ENCODE results near the gene ZMAT5. TPM values are rescaled to one million over a fixed set of nuclear protein-coding genes. Genes with fewer than 3 reads are reported as not detected.

The ZMAT5 gene
- total RNA-seq, 1 experiment from 2014 or later: 16.0 TPM

DNA sequence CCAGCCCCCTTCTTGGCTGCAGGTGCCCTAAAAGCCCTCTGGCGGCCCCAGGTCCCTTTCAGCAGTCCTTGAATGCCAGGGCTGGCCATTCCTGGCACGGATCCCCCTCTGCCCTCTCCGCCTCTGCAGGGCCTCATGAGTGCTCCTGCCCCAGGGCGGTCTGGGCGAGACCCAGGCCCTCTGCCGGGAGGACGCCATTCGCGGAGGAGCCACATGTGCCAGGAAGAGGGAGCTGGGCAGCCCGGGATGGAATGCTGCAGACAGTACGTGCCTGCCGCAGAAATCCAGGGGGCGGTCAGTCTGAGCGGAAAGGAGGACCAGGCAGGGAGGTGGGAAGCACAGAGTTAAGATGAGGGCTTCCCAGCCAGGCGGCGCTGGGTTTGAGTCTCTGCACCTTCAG lies 44.2 kb downstream of the ZMAT5 start:
- Histone ChIP-seq H4K20me1 (ENCODE audit: insufficient read depth) (no peaks in the 10 kb centered on the region), H3K4me2 (ENCODE audit: low read length) (no peak overlapping the region), H3K27ac (ENCODE audit: low read depth, low read length) (no peak overlapping the region), H3K9me3 (ENCODE audit: control insufficient read depth in 1 of 2, insufficient read depth in 1 of 2, low read depth in 1 of 2, low read length in 2 of 2) (no peaks in the 10 kb centered on the region), H3K4me1 (ENCODE audit: control insufficient read depth in 1 of 2, insufficient read depth in 2 of 2, low read length in 2 of 2) (peaks cover 0 to 11% of the 10 kb centered on the region in 2 experiments; a peak in 2 of 4 replicates), H3K27me3 (ENCODE audit: insufficient read depth, low read length) (no peaks in the 10 kb centered on the region), H3K9me2 (ENCODE audit: insufficient read depth) (no peaks in the 10 kb centered on the region), H3K36me3 (ENCODE audit: control insufficient read depth in 1 of 2, insufficient read depth in 2 of 2, low read length in 2 of 2) (no peaks in the 10 kb centered on the region), H2AFZ (ENCODE audit: low read depth, low read length, poor library complexity, severe bottlenecking) (no peak overlapping the region), H3K79me2 (ENCODE audit: insufficient read depth, low read length) (no peaks in the 10 kb centered on the region), H3K4me3 (replicated peaks in 1 of 2; ENCODE audit: low read depth in 1 of 2, low read length in 2 of 2) (no peak overlapping the region), H3K9ac (ENCODE audit: low read length) (no peak overlapping the region)
- no TSS peak for BruUV-seq (replicated peaks)
- TF ChIP-seq JUND (IDR thresholded peaks at IDR 0.05) (no peak), ATF3 (IDR thresholded peaks at IDR 0.05) (no peak), SIN3A (IDR thresholded peaks at IDR 0.05; ENCODE audit: low read depth) (no peak), CEBPB (IDR thresholded peaks at IDR 0.05; ENCODE audit: low read depth) (no peak), SRF (IDR thresholded peaks at IDR 0.05; ENCODE audit: low read depth) (no peak), POLR2A (IDR thresholded peaks at IDR 0.05; ENCODE audit: borderline replicate concordance, extremely low read depth, insufficient read depth, insufficient read length) (no peak), ELF1 (IDR thresholded peaks at IDR 0.05; ENCODE audit: borderline replicate concordance, low read depth) (no peak), REST (IDR thresholded peaks at IDR 0.05; ENCODE audit: low read depth) (no peak)
- no peak for ATAC-seq
- ChIA-PET POLR2A (no interaction called here), CTCF (no interaction called here), RAD21 (ENCODE audit: low non-redundant PET in 1 of 2, low total read pairs in 2 of 2, uncharacterized antibody in 2 of 2, unreplicated experiment in 2 of 2) (no interaction called here)
- intact Hi-C loops (cut with micrococcal nuclease): no loop called here
- no peak for DNase-seq (ENCODE audit: low read depth, low spot score)

- Histone ChIP-seq H3K4me1 (ENCODE audit: control insufficient read depth in 1 of 2, insufficient read depth in 2 of 2, low read length in 2 of 2) (peaks cover 0 to 11% of the 10 kb centered on the region in 2 experiments; a peak in 2 of 4 replicates), H3K9me3 (ENCODE audit: control insufficient read depth in 1 of 2, insufficient read depth in 1 of 2, low read depth in 1 of 2, low read length in 2 of 2) (no peaks in the 10 kb centered on the region), H3K4me2 (ENCODE audit: low read length) (no peak overlapping the region), H3K9me2 (ENCODE audit: insufficient read depth) (no peaks in the 10 kb centered on the region), H3K27ac (ENCODE audit: low read depth, low read length) (no peak overlapping the region), H2AFZ (ENCODE audit: low read depth, low read length, poor library complexity, severe bottlenecking) (no peak overlapping the region), H3K4me3 (replicated peaks in 1 of 2; ENCODE audit: low read depth in 1 of 2, low read length in 2 of 2) (no peak overlapping the region), H3K36me3 (ENCODE audit: control insufficient read depth in 1 of 2, insufficient read depth in 2 of 2, low read length in 2 of 2) (no peaks in the 10 kb centered on the region), H4K20me1 (ENCODE audit: insufficient read depth) (no peaks in the 10 kb centered on the region), H3K27me3 (ENCODE audit: insufficient read depth, low read length) (no peaks in the 10 kb centered on the region), H3K9ac (ENCODE audit: low read length) (no peak overlapping the region), H3K79me2 (ENCODE audit: insufficient read depth, low read length) (no peaks in the 10 kb centered on the region)
- CTCF ChIA-PET: no interaction called here
- RAD21 ChIA-PET (ENCODE audit: low non-redundant PET in 1 of 2, low total read pairs in 2 of 2, uncharacterized antibody in 2 of 2, unreplicated experiment in 2 of 2): no interaction called here
- intact Hi-C loops (cut with micrococcal nuclease): no loop called here
- no peak; the same call in 1 of the 2 replicates for ATAC-seq
- POLR2A ChIA-PET: no interaction called here
- no TSS peak for BruUV-seq (replicated peaks)
- no peak for DNase-seq (ENCODE audit: low read depth, low spot score)
- TF ChIP-seq CBX3 (IDR thresholded peaks at IDR 0.05; ENCODE audit: low read depth) (no peak), JUND (IDR thresholded peaks at IDR 0.05) (no peak), ZFX (IDR thresholded peaks at IDR 0.05) (no peak), SRF (IDR thresholded peaks at IDR 0.05; ENCODE audit: low read depth) (no peak), SIN3A (IDR thresholded peaks at IDR 0.05; ENCODE audit: low read depth) (no peak), ELF1 (IDR thresholded peaks at IDR 0.05; ENCODE audit: borderline replicate concordance, low read depth) (no peak), POLR2A (IDR thresholded peaks at IDR 0.05; ENCODE audit: borderline replicate concordance, extremely low read depth, insufficient read depth, insufficient read length) (no peak), RAD21 (IDR thresholded peaks at IDR 0.05; ENCODE audit: low read depth) (no peak), MAX (IDR thresholded peaks at IDR 0.05) (no peak)
- TF ChIP-seq, protein P1, sequence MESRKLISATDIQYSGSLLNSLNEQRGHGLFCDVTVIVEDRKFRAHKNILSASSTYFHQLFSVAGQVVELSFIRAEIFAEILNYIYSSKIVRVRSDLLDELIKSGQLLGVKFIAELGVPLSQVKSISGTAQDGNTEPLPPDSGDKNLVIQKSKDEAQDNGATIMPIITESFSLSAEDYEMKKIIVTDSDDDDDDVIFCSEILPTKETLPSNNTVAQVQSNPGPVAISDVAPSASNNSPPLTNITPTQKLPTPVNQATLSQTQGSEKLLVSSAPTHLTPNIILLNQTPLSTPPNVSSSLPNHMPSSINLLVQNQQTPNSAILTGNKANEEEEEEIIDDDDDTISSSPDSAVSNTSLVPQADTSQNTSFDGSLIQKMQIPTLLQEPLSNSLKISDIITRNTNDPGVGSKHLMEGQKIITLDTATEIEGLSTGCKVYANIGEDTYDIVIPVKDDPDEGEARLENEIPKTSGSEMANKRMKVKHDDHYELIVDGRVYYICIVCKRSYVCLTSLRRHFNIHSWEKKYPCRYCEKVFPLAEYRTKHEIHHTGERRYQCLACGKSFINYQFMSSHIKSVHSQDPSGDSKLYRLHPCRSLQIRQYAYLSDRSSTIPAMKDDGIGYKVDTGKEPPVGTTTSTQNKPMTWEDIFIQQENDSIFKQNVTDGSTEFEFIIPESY (IDR thresholded peaks at IDR 0.05; ENCODE audit: extremely low read depth, insufficient replicate concordance, low read length): no peak
Measured at GRCh38 chr22:29722151-29722550, 44.7 kb downstream of the ZMAT5 start.
